NCI-H1436 (cell line): ENCODE results near the gene PRUNE2.
"Not testable (repeated sequence)": the region's sequence is repeated elsewhere in the genome, so short reads cannot be mapped to it uniquely, and the experiment has no call there.

Experiments used
- DNase-seq: peaks from one replicate; lab custom pipeline; 2025; lab: John Stamatoyannopoulos, UW

Gene PRUNE2

GRCh38 chr9:76692458-76693129 lies 213.3 kb downstream of the PRUNE2 start:
- DNase-seq: no peak

GRCh38 chr9:76691517-76692313 lies 214.2 kb downstream of the PRUNE2 start:
- no peak for DNase-seq

GRCh38 chr9:76690973-76691370 lies 214.9 kb downstream of the PRUNE2 start:
- DNase-seq: no peak

GRCh38 chr9:76690246-76690972 lies 215.5 kb downstream of the PRUNE2 start:
- DNase-seq: no peak

GRCh38 chr9:76688471-76689238 lies 217.3 kb downstream of the PRUNE2 start:
- no peak for DNase-seq

- DNase-seq: no peak
These were observed 218.0 kb downstream of the PRUNE2 start for GRCh38 chr9:76687861-76688391.

GRCh38 chr9:76686756-76687155 lies 219.2 kb downstream of the PRUNE2 start:
- no peak for DNase-seq

GRCh38 chr9:76684213-76684612 lies 221.7 kb downstream of the PRUNE2 start:
- DNase-seq: no peak

GRCh38 chr9:76681556-76681955 lies 224.4 kb downstream of the PRUNE2 start:
- DNase-seq: no peak

GRCh38 chr9:76680716-76681425 lies 225.0 kb downstream of the PRUNE2 start:
- no peak for DNase-seq

- no peak for DNase-seq
These were observed 228.3 kb downstream of the PRUNE2 start for GRCh38 chr9:76677481-76678055.

GRCh38 chr9:76676857-76677256 lies 229.1 kb downstream of the PRUNE2 start:
- no peak for DNase-seq

GRCh38 chr9:76667521-76667957 lies 238.4 kb downstream of the PRUNE2 start:
- DNase-seq: no peak

GRCh38 chr9:76665966-76666365 lies 239.9 kb downstream of the PRUNE2 start:
- DNase-seq: not testable (repeated sequence)

GRCh38 chr9:76665458-76665857 lies 240.5 kb downstream of the PRUNE2 start:
- no peak for DNase-seq

GRCh38 chr9:76664120-76664519 lies 241.8 kb downstream of the PRUNE2 start:
- DNase-seq: no peak

- no peak for DNase-seq
These were observed 243.2 kb downstream of the PRUNE2 start for GRCh38 chr9:76662476-76663281.

- peak; percentile 11 for DNase-seq
These were observed 247.2 kb downstream of the PRUNE2 start for GRCh38 chr9:76658510-76659231.

GRCh38 chr9:76657265-76657664 lies 248.6 kb downstream of the PRUNE2 start:
- no peak for DNase-seq
